IPS-15b (cell line): ENCODE results near the gene PARVB.

ENCODE experiments used
- H3K27me3 ChIP-seq: one replicate; pipeline ENCODE4 v1.6.1; 2013; ENCODE audit warnings: low read length; ENCODE audit not compliant: control insufficient read depth, insufficient read depth
- H3K36me3 ChIP-seq: one replicate; pipeline ENCODE4 v1.6.1; 2013; ENCODE audit warnings: low read length; ENCODE audit not compliant: control insufficient read depth, insufficient read depth
- H3K4me1 ChIP-seq: one replicate; pipeline ENCODE4 v1.6.1; 2013; ENCODE audit warnings: mild to moderate bottlenecking, low read length; ENCODE audit not compliant: control insufficient read depth, insufficient read depth
- H3K4me3 ChIP-seq: one replicate; pipeline ENCODE4 v1.5.1; 2013; ENCODE audit warnings: low read depth, low read length
- H3K9ac ChIP-seq: one replicate; pipeline ENCODE4 v1.6.1; 2013; ENCODE audit warnings: low read depth, mild to moderate bottlenecking, low read length
- H3K9me3 ChIP-seq: one replicate; pipeline ENCODE4 v1.6.1; 2013; ENCODE audit warnings: mild to moderate bottlenecking, low read length; ENCODE audit not compliant: control insufficient read depth, insufficient read depth

PARVB gene

DNA sequence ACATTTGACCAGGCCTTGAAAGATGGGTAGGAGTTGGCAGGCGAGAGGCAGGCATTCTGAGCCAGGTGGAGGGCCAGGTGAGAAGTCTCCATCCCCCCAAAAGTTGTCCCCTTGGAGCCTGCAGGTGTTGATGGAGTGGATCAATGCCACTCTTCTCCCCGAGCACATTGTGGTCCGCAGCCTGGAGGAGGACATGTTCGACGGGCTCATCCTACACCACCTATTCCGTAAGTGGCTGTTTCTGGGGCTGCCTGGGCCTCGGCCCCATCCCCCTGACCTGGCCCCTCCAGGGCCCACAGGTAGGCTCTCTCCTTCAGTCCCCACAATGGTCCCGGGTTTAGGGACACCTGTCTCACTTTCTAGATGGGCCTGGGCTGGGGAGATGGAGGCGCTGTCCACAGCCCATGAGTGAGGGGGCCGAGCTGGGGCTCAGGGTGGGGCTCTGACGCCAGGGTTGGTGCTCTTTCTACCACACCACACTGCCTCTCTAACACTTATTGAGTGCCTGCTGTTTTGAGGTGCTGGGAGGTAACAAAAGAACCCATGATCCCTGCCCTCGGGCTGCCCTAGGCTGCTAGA, 163.6 kb downstream of the PARVB start:
- H3K4me3 ChIP-seq, result no peak overlapping the region
- H3K9me3 ChIP-seq, result no peaks in the 10 kb centered on the region
- no peaks in the 10 kb centered on the region for H3K36me3 ChIP-seq
- H3K9ac ChIP-seq, result no peak overlapping the region
- H3K4me1 ChIP-seq, result no peaks in the 10 kb centered on the region
- no peaks in the 10 kb centered on the region for H3K27me3 ChIP-seq

DNA sequence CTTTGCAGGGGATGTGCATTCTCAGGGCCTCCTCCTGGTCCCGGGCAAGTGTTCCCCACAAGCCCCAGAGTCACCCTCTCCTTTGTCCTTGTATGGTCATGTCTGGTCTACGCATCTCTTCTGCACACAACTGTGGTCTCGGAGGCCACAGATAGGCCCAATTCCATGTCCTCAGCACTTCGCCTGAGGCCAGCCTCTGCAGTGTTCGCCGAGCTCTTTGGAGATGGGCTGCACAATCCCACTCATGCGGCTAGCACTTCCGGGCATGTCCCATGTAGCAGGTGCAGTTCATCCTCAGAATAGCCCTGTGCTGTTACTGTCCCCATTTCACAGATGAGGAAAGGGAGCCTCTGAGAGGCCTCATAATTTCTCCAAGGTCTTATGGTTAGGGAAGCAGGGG, 164.2 kb downstream of the PARVB start:
- no peak overlapping the region for H3K9ac ChIP-seq
- H3K4me3 ChIP-seq, result no peak overlapping the region
- H3K36me3 ChIP-seq, result no peaks in the 10 kb centered on the region
- H3K27me3 ChIP-seq, result no peaks in the 10 kb centered on the region
- H3K4me1 ChIP-seq, result no peaks in the 10 kb centered on the region
- H3K9me3 ChIP-seq, result no peaks in the 10 kb centered on the region

GRCh38 chr22:44188986-44189630, 165.0 kb downstream of the PARVB start:
- no peaks in the 10 kb centered on the region for H3K9me3 ChIP-seq
- H3K27me3 ChIP-seq, result no peaks in the 10 kb centered on the region
- no peak overlapping the region for H3K9ac ChIP-seq
- H3K4me3 ChIP-seq, result no peak overlapping the region
- no peaks in the 10 kb centered on the region for H3K36me3 ChIP-seq
- no peaks in the 10 kb centered on the region for H3K4me1 ChIP-seq

- Histone ChIP-seq H3K4me1 (no peaks in the 10 kb centered on the region), H3K4me3 (no peak overlapping the region), H3K9me3 (no peaks in the 10 kb centered on the region), H3K27me3 (no peaks in the 10 kb centered on the region), H3K36me3 (no peaks in the 10 kb centered on the region), H3K9ac (no peak overlapping the region)
Measured at GRCh38 chr22:44190381-44190976, 166.4 kb downstream of the PARVB start.

DNA sequence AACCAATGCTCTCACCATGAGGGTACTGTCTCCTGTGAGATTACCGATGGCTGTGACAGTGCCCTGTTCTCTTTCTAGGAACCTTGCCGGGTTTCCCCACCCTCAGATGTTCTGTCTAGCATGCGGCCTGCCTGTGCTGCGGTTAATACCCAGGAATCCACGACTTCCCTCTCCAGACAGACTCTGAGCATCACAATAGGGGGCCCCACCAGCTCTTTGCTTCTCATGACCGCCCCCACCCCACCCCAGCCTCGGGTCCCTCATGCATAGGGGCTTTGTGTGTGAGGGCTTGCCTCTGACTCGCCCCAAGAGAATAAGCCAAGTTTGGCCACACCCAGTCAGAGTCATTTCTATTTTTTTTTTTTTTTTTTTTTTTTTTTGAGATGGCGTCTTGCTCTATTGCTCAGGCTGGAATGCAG, 166.9 kb downstream of the PARVB start:
- H3K9me3 ChIP-seq, result no peaks in the 10 kb centered on the region
- no peaks in the 10 kb centered on the region for H3K36me3 ChIP-seq
- H3K4me3 ChIP-seq, result no peak overlapping the region
- no peaks in the 10 kb centered on the region for H3K4me1 ChIP-seq
- H3K27me3 ChIP-seq, result no peaks in the 10 kb centered on the region
- no peak overlapping the region for H3K9ac ChIP-seq

DNA sequence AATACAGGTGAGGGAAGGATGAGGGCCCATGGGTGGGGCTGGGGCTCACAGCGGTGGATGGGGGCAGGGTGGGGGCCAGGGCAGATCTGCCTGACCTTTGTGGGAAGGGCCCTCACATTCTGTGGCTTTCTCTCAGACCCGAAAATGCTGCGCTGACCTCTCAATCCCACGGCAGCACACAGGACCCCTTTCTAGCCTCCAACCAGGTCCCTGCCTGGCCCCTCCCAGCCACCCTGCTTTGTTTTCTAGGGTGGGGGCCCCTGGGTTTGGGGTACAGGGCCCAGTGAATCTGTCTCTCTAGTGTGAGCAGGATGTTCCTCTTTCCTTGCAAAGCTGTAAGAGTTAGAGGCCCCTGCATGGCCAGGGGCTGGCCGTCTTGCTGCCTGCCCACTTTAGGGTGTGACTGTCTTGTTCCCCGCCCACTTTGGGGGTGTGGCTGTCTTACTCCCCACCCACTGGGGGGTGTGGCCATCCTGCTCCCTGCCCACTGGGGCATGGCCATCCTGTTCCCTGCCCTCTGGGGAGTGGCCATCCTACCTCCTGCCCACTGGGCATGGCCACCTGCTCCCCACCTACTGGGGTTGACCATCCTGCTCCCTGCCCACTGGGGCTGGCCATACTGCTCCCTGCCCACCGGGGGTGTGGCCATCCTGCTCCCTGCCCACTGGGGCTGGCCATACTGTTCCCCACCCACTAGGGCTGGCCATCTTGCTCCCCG, 168.2 kb downstream of the PARVB start:
- Histone ChIP-seq H3K4me3 (no peak overlapping the region), H3K36me3 (no peaks in the 10 kb centered on the region), H3K27me3 (no peaks in the 10 kb centered on the region), H3K9ac (no peak overlapping the region), H3K4me1 (no peaks in the 10 kb centered on the region), H3K9me3 (no peaks in the 10 kb centered on the region)

DNA sequence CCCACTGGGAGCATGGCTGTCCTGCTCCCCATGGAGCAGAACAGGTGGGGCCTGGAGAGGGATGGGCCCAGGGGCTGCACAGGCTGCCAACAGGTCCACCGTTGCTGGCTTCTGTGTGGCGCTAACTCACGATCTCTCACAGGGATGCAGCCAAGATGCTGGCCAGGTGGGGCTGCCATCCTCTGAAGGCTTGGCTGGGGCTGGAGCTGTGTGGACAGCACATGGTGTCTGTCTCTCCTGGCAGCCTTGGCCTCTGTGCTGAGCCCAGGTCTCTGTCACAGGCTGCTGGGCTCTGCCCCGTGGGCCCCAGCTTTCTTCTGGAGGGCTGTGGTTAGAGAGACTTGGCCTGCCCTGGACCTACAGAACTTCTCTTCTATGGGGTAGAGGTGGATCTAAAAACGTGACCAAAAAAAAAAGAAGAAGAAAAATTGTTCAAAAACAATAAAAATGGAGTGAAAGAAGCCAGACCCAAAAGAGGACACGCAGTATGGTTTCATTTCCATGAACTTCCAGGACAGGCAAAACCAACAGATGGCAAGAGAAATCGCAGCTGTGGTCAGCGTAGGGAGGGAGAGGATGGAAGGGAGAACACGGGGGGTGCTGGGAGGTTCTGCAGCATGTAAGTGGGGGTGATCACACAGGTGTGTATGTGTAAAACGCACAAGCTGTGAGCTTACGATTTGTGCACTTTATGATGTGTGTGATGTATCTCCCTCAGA, 168.9 kb downstream of the PARVB start:
- Histone ChIP-seq H3K27me3 (no peaks in the 10 kb centered on the region), H3K36me3 (no peaks in the 10 kb centered on the region), H3K9ac (no peak overlapping the region), H3K4me3 (no peak overlapping the region), H3K4me1 (no peaks in the 10 kb centered on the region), H3K9me3 (no peaks in the 10 kb centered on the region)

- H3K4me3 ChIP-seq, result no peak overlapping the region
- H3K9ac ChIP-seq, result no peak overlapping the region
- no peaks in the 10 kb centered on the region for H3K4me1 ChIP-seq
- H3K9me3 ChIP-seq, result no peaks in the 10 kb centered on the region
- no peaks in the 10 kb centered on the region for H3K36me3 ChIP-seq
- no peaks in the 10 kb centered on the region for H3K27me3 ChIP-seq
Measured at GRCh38 chr22:44193535-44193891, 169.4 kb downstream of the PARVB start.

DNA sequence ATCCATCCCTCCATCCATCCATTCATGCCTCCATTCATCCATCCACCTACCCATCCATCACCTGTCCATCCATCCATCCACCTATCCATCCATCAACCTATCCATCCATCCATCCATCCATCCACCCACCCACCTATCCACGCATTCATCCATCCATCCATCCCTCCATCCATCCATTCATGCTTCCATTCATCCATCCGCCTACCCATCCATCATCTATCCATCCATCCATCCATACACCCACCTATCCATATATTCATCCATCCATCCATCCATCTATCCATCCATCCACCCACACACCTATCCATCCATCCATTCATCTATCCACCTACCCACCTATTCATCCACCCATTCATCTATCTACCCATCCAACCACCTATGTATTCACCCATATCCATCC, 170.5 kb downstream of the PARVB start:
- no peak overlapping the region for H3K9ac ChIP-seq
- H3K27me3 ChIP-seq, result no peaks in the 10 kb centered on the region
- H3K4me1 ChIP-seq, result no peaks in the 10 kb centered on the region
- H3K36me3 ChIP-seq, result no peaks in the 10 kb centered on the region
- H3K4me3 ChIP-seq, result no peak overlapping the region
- H3K9me3 ChIP-seq, result no peaks in the 10 kb centered on the region

DNA sequence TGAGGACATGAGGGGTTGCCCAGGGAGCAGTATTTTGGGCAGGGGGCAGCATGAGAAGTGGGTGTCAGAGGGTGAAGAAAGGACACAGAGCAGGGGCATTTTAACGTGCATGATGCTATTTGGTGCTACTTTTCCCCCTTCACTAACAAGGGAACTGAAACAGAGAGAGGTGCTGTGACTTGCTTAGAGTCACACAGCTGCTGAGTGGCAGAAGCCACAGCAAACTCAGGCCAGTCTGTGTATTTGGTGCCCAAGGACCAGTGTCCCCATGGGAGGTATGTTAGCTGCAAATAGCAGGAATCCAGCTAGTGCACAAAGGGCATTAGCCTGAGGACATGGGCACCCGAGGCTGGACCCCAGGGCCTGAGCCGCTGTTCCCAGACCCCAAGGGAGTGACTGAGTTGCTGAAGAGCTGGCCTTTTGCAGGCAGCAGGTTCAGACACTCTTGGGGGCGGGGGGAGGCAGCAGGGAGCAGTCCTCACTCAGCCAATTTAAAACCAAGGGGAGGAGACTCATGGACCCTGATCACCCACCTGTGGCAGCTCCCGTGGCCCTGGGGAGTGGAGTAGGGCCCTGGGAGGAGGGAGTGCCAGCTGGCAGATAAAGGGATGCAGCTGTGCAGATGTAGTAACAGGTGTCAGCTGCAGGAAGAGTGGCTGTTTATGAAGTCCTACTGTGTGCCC, 171.2 kb downstream of the PARVB start:
- Histone ChIP-seq H3K9ac (no peak overlapping the region), H3K9me3 (no peaks in the 10 kb centered on the region), H3K36me3 (no peaks in the 10 kb centered on the region), H3K4me1 (no peaks in the 10 kb centered on the region), H3K27me3 (no peaks in the 10 kb centered on the region), H3K4me3 (no peak overlapping the region)

DNA sequence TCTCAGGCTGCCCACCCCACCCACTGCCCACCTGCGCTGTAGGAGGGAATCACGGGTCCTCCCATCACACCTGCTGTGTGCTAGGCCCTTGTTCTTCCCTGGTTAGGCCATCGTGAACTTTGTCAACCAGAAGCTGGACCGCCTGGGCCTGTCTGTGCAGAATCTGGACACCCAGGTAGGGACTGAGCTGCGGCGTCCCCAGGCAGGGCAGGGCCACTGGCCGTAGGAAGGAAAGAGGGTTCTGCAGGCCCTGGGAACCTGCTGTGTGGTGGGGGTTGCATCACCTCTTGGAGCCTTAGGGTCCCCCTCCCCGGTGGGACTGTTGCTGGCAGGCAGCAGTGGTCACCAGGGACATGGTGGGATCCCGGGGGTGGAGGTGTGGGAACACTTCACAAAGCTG, 172.1 kb downstream of the PARVB start:
- Histone ChIP-seq H3K27me3 (no peaks in the 10 kb centered on the region), H3K4me3 (no peak overlapping the region)

More for the DNA sequence above, 172.1 kb downstream of the PARVB start:
- Histone ChIP-seq H3K9ac (no peak overlapping the region), H3K4me1 (no peaks in the 10 kb centered on the region), H3K36me3 (no peaks in the 10 kb centered on the region), H3K9me3 (no peaks in the 10 kb centered on the region)
